OCI-LY1 (cell line): ENCODE results near the gene SLC38A3.

Experiments
- H2AFZ ChIP-seq: fragments of 200-600 bp; sonication (generic), shearing (Covaris generic); 2 replicates; pipeline ENCODE4 v1.6.0; 2014; ENCODE audit warnings: antibody characterized with exemption, mild to moderate bottlenecking, low read length
- H3F3A ChIP-seq: fragments of 200-600 bp; sonication (generic), shearing (Covaris generic); 2 replicates; pipeline ENCODE4 v1.6.0; 2014; ENCODE audit warnings: mild to moderate bottlenecking, antibody characterized with exemption, low read length, moderate library complexity; ENCODE audit not compliant: insufficient read depth
- H3K27ac ChIP-seq: fragments of 200-600 bp; sonication (generic); 2 replicates; pipeline ENCODE4 v1.5.1; 2014; ENCODE audit warnings: low read length, mixed run types, mild to moderate bottlenecking, low read depth; ENCODE audit not compliant: poor library complexity, severe bottlenecking
- H3K27me3 ChIP-seq: fragments of 200-600 bp; sonication (generic); 2 replicates; pipeline ENCODE4 v1.6.0; 2014; ENCODE audit warnings: antibody characterized with exemption, mild to moderate bottlenecking, low read length, moderate library complexity; ENCODE audit not compliant: insufficient read depth
- H3K36me3 ChIP-seq: fragments of 200-600 bp; sonication (generic); 2 replicates; pipeline ENCODE4 v1.6.1; 2014; ENCODE audit warnings: mild to moderate bottlenecking, antibody characterized with exemption, low read length, moderate library complexity, mixed read lengths; ENCODE audit not compliant: insufficient read depth
- H3K4me1 ChIP-seq: fragments of 200-600 bp; sonication (generic); 2 replicates; pipeline ENCODE4 v1.5.1; 2014; ENCODE audit warnings: mild to moderate bottlenecking, low read length, moderate library complexity; ENCODE audit not compliant: insufficient read depth, severe bottlenecking
- H3K4me2 ChIP-seq: fragments of 200-600 bp; sonication (generic), shearing (Covaris generic); 2 replicates; pipeline ENCODE4 v1.6.1; 2014; ENCODE audit warnings: low read length
- H3K4me3 ChIP-seq: fragments of 200-600 bp; sonication (generic); 2 replicates; pipeline ENCODE4 v1.5.1; 2014; ENCODE audit warnings: low read length, low read depth, mild to moderate bottlenecking, mixed read lengths; ENCODE audit not compliant: poor library complexity, severe bottlenecking
- H3K79me2 ChIP-seq: fragments of 200-600 bp; shearing (Covaris generic); 2 replicates; pipeline ENCODE4 v1.6.1; 2016; ENCODE audit warnings: mixed run types, low read length, mixed read lengths; ENCODE audit not compliant: insufficient read depth
- H3K9ac ChIP-seq: fragments of 200-600 bp; sonication (generic), shearing (Covaris generic); 2 replicates; pipeline ENCODE4 v1.6.1; 2014; ENCODE audit warnings: mild to moderate bottlenecking, low read length, mixed read lengths
- H3K9me2 ChIP-seq: fragments of 200-600 bp; sonication (generic), shearing (Covaris generic); 2 replicates; pipeline ENCODE4 v1.6.1; 2014; ENCODE audit warnings: low read depth, mild to moderate bottlenecking, low read length, mixed read lengths
- H3K9me3 ChIP-seq: fragments of 200-600 bp; shearing (Covaris generic); 2 replicates; pipeline ENCODE4 v1.6.1; 2014; ENCODE audit warnings: low read length, mixed read lengths
- H4K20me1 ChIP-seq: fragments of 200-600 bp; sonication (generic), shearing (Covaris generic); 2 replicates; pipeline ENCODE4 v1.6.0; 2016; ENCODE audit warnings: mild to moderate bottlenecking, low read length; ENCODE audit not compliant: insufficient read depth
- EZH2 ChIP-seq: fragments of 200-600 bp; sonication (generic), shearing (Covaris generic); IDR thresholded peaks from 2 replicates; pipeline ENCODE4 v1.8.0; 2017; ENCODE audit warnings: borderline replicate concordance, mixed run types, mild to moderate bottlenecking, antibody characterized with exemption, low read length, moderate library complexity, mixed read lengths
- TF ChIP-seq, protein P1 (sequence below): fragments of 200-600 bp; sonication (generic), shearing (Covaris generic); IDR thresholded peaks from 2 replicates; pipeline ENCODE4 v1.5.1; 2017; ENCODE audit warnings: mild to moderate bottlenecking, antibody characterized with exemption, low read length, moderate library complexity, mixed read lengths

SLC38A3 gene

DNA sequence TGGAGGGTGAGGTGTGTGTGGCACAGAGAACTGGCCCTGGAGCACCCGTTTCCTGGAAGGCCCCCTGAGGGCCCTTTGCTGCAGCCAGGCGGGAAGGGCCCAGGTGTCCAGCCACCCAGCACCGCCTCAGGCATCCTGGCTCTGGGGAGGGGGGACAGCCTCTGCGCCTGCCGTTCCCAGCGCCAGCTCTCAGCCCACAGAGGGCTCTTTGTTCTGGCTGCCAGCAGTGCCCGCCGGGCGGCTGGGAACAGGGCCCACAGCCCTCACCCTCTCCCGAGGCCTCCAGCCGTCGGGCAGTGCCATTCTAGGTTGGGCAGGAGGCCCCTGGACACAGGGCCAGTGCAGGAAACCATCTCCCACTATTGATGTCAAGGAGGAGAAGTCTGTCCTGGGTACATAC lies 8.3 kb downstream of the SLC38A3 start:
- no peak overlapping the region for H3K27ac ChIP-seq
- H3K4me1 ChIP-seq, result no peaks in the 10 kb centered on the region
- no peaks in the 10 kb centered on the region for H3K9me3 ChIP-seq
- TF ChIP-seq EZH2, result no peak
- TF ChIP-seq, protein P1, sequence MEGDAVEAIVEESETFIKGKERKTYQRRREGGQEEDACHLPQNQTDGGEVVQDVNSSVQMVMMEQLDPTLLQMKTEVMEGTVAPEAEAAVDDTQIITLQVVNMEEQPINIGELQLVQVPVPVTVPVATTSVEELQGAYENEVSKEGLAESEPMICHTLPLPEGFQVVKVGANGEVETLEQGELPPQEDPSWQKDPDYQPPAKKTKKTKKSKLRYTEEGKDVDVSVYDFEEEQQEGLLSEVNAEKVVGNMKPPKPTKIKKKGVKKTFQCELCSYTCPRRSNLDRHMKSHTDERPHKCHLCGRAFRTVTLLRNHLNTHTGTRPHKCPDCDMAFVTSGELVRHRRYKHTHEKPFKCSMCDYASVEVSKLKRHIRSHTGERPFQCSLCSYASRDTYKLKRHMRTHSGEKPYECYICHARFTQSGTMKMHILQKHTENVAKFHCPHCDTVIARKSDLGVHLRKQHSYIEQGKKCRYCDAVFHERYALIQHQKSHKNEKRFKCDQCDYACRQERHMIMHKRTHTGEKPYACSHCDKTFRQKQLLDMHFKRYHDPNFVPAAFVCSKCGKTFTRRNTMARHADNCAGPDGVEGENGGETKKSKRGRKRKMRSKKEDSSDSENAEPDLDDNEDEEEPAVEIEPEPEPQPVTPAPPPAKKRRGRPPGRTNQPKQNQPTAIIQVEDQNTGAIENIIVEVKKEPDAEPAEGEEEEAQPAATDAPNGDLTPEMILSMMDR, result no peak
- H3K36me3 ChIP-seq, result no peaks in the 10 kb centered on the region
- no peak overlapping the region for H3K4me3 ChIP-seq
- peaks cover 14% of the 10 kb centered on the region for H3K27me3 ChIP-seq
- no peaks in the 10 kb centered on the region for H3F3A ChIP-seq
- no peak overlapping the region for H3K4me2 ChIP-seq
- H3K9ac ChIP-seq, result no peak overlapping the region
- H3K9me2 ChIP-seq, result no peaks in the 10 kb centered on the region
- no peak overlapping the region for H2AFZ ChIP-seq
- no peaks in the 10 kb centered on the region; the same call in 1 of the 2 replicates for H4K20me1 ChIP-seq
- H3K79me2 ChIP-seq, result no peaks in the 10 kb centered on the region

DNA sequence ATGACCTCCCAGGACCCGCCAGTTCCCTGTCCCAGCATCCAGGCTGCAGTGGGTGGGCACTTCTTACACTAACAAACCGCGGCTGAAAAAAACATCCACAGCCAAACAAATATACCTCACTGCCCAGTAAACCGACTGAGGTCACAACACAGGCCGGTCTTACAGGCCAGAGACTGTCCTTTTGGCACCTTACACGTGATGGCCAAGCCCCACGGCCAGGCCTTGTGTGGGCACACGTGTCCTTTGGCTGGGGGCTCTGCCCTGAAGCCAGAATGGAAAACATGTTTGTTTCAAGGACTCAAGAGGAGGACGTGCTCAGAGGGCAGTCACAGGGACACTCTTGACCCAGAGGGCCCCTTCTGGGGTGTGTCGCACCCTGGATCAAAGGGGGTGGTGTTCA lies 9.8 kb downstream of the SLC38A3 start:
- Histone ChIP-seq H2AFZ (no peak overlapping the region), H3K4me3 (no peak overlapping the region), H3K9ac (no peak overlapping the region), H3K27ac (no peak overlapping the region), H3K9me2 (no peaks in the 10 kb centered on the region), H3K27me3 (peaks cover 14% of the 10 kb centered on the region; the same call in 1 of the 2 replicates), H3K9me3 (no peaks in the 10 kb centered on the region), H3K4me2 (no peak overlapping the region), H3K36me3 (no peaks in the 10 kb centered on the region), H3K79me2 (no peaks in the 10 kb centered on the region), H3K4me1 (no peaks in the 10 kb centered on the region), H3F3A (no peaks in the 10 kb centered on the region), H4K20me1 (no peaks in the 10 kb centered on the region; the same call in 1 of the 2 replicates)
- no peak for TF ChIP-seq EZH2
- TF ChIP-seq, protein P1, result no peak

DNA sequence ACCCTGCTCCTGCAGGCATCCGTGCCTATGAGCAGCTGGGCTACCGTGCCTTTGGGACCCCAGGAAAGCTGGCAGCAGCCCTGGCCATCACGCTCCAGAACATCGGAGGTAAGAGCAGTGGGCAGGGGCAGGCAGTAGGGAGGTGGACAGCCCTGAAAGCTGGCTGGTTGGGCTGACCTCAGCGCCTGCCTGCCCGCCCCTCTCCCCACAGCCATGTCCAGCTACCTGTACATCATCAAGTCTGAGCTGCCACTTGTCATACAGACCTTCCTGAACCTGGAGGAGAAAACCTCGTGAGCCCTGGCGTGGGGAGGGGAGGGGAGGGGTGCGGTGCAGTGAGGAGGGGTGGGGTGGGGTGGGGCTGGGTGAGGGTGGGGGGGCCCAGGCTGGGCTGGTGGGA lies 10.5 kb downstream of the SLC38A3 start:
- TF ChIP-seq, protein P1, result no peak
- TF ChIP-seq EZH2, result no peak
- Histone ChIP-seq H3F3A (no peaks in the 10 kb centered on the region), H3K4me3 (no peak overlapping the region), H2AFZ (no peak overlapping the region), H4K20me1 (no peaks in the 10 kb centered on the region), H3K27me3 (peaks cover 14% of the 10 kb centered on the region; the same call in 1 of the 2 replicates), H3K36me3 (no peaks in the 10 kb centered on the region), H3K27ac (no peak overlapping the region), H3K9me3 (no peaks in the 10 kb centered on the region), H3K79me2 (no peaks in the 10 kb centered on the region), H3K4me1 (no peaks in the 10 kb centered on the region), H3K4me2 (no peak overlapping the region), H3K9me2 (no peaks in the 10 kb centered on the region), H3K9ac (no peak overlapping the region)
